KOPT-K1 (cell line): ENCODE results near the gene COQ4.
A peak's percentile ranks its signal among the peaks of the same experiment; 100 is the strongest.

Source experiments
- H3K27ac ChIP-seq: fragments of 200-600 bp; sonication (generic); 2 replicates; pipeline ENCODE4 v1.5.1; 2016; ENCODE audit warnings: antibody characterized with exemption, mild to moderate bottlenecking, low read depth, low read length; ENCODE audit not compliant: poor library complexity, severe bottlenecking
- H3K36me3 ChIP-seq: fragments of 200-600 bp; sonication (generic); 2 replicates; pipeline ENCODE4 v1.5.1; 2017; ENCODE audit warnings: antibody characterized with exemption, mild to moderate bottlenecking, low read length, moderate library complexity; ENCODE audit not compliant: insufficient read depth
- H3K9me3 ChIP-seq: fragments of 200-600 bp; sonication (generic); 2 replicates; pipeline ENCODE4 v1.5.1; 2017; ENCODE audit warnings: antibody characterized with exemption, low read length, mild to moderate bottlenecking; ENCODE audit not compliant: insufficient read depth, poor library complexity, severe bottlenecking

The COQ4 gene

GRCh38 chr9:128293091-128293490 is 29.5 kb upstream of the COQ4 start:
- no peaks in the 10 kb centered on the region for H3K9me3 ChIP-seq
- H3K36me3 ChIP-seq = no peaks in the 10 kb centered on the region
- no peak overlapping the region for H3K27ac ChIP-seq

DNA sequence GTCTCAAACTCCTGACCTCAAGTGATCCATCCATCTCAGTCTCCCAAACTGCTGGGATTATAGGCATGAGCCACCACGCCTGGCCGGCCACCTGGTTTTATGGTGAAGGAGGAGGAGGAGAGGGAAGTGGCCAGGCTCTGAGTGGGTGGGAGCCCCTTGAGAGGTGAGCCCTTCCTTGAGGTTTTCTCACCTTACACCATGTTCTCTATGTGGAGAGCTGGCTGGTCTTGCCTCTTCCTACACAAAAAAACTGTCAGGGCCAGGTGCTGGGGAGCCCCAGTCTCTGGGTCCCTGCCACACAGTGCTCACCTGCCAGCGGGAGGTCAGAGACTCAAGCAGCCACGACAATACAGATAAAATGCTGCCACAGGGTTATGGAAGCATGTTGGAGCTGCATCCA is 28.5 kb upstream of the COQ4 start:
- no peaks in the 10 kb centered on the region for H3K9me3 ChIP-seq
- H3K36me3 ChIP-seq = no peaks in the 10 kb centered on the region
- no peak overlapping the region for H3K27ac ChIP-seq

- H3K9me3 ChIP-seq = no peaks in the 10 kb centered on the region
- H3K27ac ChIP-seq = no peak overlapping the region
- H3K36me3 ChIP-seq = no peaks in the 10 kb centered on the region
Observed at GRCh38 chr9:128296340-128297220, 26.1 kb upstream of the COQ4 start.

DNA sequence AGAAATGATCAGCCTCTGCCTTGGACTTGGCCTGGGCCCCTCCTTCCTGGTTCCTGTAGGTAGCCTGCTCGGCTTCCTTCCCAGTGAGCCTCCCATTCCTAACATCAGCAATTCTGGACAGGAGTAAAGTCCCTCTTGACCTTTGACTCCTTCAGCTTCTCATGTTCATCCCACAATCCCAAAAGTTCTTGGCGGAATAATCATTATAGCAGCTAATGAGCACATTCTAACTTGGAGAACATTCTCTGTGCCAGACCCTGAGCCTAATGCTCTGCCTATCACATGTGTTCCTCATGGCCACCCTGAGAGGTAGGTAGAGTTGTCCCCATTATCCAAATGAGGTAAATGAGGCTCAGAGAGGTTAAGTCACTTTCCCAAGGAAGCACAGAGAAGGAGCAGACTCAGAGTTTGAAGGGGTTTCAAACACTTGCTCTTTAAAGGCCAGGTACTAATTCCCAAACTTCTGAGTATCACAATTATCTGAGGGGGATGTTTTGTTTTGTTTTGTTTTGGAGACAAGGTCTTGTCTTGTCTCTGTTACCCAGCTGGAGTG is 25.3 kb upstream of the COQ4 start:
- Histone ChIP-seq H3K27ac (no peak overlapping the region), H3K9me3 (no peaks in the 10 kb centered on the region), H3K36me3 (no peaks in the 10 kb centered on the region)

- no peak overlapping the region for H3K27ac ChIP-seq
- H3K9me3 ChIP-seq = no peaks in the 10 kb centered on the region
- H3K36me3 ChIP-seq = no peaks in the 10 kb centered on the region
Observed at GRCh38 chr9:128298535-128299482, 23.8 kb upstream of the COQ4 start.

- H3K27ac ChIP-seq = no peak overlapping the region
- H3K9me3 ChIP-seq = no peaks in the 10 kb centered on the region
- peaks cover 12% of the 10 kb centered on the region for H3K36me3 ChIP-seq
Observed at GRCh38 chr9:128304136-128304970, 18.3 kb upstream of the COQ4 start.

DNA sequence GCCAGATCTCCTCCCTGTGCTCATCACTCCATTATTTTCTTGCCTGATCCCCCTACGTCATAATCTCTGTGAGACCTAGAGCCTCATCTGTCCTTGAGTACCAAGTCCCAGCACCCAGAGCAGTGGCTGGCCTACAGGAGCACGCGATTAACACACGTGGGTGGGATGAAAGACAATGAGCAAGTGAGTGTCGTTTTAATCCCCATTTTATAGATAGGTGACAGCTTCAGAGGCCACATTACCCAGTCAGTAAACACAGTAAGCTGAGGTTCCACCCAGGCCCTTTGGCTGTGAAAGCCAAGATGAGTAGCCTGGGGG is 17.7 kb upstream of the COQ4 start:
- H3K27ac ChIP-seq = no peak overlapping the region
- H3K9me3 ChIP-seq = no peaks in the 10 kb centered on the region
- peaks cover 17% of the 10 kb centered on the region for H3K36me3 ChIP-seq

GRCh38 chr9:128309551-128309950 is 13.1 kb upstream of the COQ4 start:
- Histone ChIP-seq H3K9me3 (no peaks in the 10 kb centered on the region), H3K27ac (no peak overlapping the region), H3K36me3 (peaks cover 52% of the 10 kb centered on the region)

DNA sequence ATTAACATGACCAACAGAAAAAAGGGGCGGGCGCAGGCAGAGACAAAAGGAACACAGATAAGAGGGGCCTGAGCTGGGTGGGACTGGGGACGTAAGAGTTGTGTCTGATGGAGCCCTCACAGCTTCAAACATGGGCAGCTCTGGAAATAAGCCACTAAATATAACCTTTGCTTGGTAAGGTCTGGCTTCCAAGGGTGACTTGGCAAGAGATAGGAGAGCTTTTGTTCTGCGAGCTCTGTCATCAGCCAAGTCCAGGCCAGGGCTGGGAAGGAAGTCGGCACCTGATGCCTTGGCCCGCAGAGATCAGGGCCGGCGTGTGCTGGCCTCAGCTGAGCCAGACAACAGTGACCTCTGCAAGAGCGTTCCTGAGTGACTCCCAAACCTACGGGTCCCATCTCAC is 12.2 kb upstream of the COQ4 start:
- H3K36me3 ChIP-seq = peaks cover 60% of the 10 kb centered on the region
- H3K27ac ChIP-seq = no peak overlapping the region
- no peaks in the 10 kb centered on the region for H3K9me3 ChIP-seq

GRCh38 chr9:128314697-128315096 is 7.9 kb upstream of the COQ4 start:
- Histone ChIP-seq H3K27ac (no peak overlapping the region), H3K36me3 (peaks cover 69% of the 10 kb centered on the region), H3K9me3 (no peaks in the 10 kb centered on the region)

DNA sequence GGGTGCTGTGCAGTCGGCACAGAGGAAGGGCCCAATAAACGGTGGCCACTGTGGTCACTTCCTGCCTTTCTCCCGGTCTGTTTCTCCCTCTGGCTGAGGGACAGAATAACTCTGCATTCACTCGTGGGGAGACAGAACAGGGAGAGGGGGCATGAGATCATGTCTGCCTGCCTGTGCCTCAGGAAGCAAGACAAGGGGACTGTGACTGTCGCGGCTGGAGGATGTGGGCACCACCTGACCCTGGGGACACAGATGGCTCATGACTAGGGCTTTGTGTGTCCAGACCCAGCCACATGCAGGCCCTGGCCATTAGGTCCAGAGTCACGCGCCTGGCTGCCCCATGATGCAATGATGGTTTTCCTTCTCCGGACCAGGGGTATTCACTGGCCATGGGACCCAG is 6.2 kb upstream of the COQ4 start:
- H3K9me3 ChIP-seq = no peaks in the 10 kb centered on the region
- peaks cover 52% of the 10 kb centered on the region for H3K36me3 ChIP-seq
- no peak overlapping the region for H3K27ac ChIP-seq

GRCh38 chr9:128317629-128318028 is 5.0 kb upstream of the COQ4 start:
- Histone ChIP-seq H3K9me3 (no peaks in the 10 kb centered on the region), H3K36me3 (peaks cover 47% of the 10 kb centered on the region), H3K27ac (no peak overlapping the region)

GRCh38 chr9:128321343-128321742 is 1.3 kb upstream of the COQ4 start:
- Histone ChIP-seq H3K36me3 (peaks cover 37% of the 10 kb centered on the region), H3K9me3 (no peaks in the 10 kb centered on the region), H3K27ac (peak overlapping the region; percentile 87)

DNA sequence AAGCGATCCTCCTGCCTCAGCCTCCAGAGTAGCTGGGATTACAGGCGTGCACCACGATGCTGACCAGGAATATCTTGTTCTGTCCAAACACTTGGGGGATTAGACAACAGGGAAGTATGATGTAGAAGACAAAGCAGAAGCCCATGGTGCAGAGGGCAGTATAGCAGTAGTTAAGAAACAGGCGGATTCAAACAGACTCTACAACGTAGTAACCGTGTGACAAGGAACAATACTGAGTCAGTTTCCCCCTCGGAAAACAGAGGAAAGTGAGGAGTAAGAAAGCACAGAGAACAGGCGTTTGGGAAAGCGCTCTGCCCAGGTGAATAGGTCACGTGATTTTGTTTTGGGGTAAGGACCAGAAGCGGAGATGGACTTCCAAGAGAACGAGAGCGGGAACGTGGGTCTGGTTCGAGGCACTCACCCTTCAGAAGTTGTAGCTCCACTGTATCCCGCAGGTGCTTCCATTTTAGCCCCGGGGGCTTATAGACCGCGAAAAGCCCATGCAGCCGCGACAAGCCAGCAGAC is 698 bp upstream of the COQ4 start:
- peak overlapping the region; percentile 87 for H3K27ac ChIP-seq
- peaks cover 37% of the 10 kb centered on the region for H3K36me3 ChIP-seq

More for the DNA sequence above, 698 bp upstream of the COQ4 start:
- no peaks in the 10 kb centered on the region for H3K9me3 ChIP-seq
